ENCODE results near the gene CHST3. TPM values are rescaled to one million over a fixed set of nuclear protein-coding genes. Genes with fewer than 3 reads are reported as not detected.

CHST3 gene
- total RNA-seq, 4 donors from 2014 or later, result 24.1 to 43.0 (median 38.7) TPM

DNA sequence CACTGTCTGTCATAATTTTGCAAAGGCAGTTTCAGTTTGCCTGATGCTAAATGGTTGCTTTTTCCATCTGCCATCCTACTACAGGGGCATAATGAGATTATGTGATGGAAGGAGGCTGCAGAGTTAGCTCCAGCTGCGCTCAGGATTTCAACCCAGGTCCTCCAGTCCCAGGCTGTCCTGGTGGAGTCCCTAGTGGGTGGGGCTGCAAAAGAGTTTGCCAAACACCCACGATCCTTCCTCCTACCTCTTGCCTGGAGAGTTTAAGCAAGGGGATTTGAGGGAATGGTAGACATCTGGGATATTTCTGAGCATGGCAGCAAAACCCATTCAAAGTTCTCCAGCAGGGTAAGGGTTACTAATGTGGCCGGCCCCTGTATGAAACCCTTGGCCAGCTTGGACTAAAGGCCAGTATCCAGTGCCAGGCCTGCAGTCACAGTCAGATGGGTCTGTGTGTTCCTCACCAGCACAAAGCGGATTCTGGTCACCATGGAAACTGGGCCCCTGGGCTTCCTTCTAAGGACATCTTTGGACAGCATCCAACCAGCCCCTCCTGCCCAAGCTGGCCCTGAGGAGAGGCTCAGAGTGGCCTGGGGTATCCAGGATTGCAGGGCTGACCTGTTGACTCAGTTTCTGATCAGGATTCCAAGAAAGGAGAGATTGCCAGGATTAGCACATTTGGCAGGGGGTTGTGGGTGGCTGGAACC is 42.7 kb upstream of the CHST3 start:
- WGBS, result 50% methylated on average over 2 of the region's 4 CpGs
- no peak overlapping the region for H3K27ac ChIP-seq (replicated peaks in 1 of 4)
- TF ChIP-seq POLR2A (IDR thresholded peaks at IDR 0.05; ENCODE audit: low read depth), result no peak
- no peak for TF ChIP-seq POLR2AphosphoS5 (IDR thresholded peaks at IDR 0.05)
- TF ChIP-seq, protein P1, sequence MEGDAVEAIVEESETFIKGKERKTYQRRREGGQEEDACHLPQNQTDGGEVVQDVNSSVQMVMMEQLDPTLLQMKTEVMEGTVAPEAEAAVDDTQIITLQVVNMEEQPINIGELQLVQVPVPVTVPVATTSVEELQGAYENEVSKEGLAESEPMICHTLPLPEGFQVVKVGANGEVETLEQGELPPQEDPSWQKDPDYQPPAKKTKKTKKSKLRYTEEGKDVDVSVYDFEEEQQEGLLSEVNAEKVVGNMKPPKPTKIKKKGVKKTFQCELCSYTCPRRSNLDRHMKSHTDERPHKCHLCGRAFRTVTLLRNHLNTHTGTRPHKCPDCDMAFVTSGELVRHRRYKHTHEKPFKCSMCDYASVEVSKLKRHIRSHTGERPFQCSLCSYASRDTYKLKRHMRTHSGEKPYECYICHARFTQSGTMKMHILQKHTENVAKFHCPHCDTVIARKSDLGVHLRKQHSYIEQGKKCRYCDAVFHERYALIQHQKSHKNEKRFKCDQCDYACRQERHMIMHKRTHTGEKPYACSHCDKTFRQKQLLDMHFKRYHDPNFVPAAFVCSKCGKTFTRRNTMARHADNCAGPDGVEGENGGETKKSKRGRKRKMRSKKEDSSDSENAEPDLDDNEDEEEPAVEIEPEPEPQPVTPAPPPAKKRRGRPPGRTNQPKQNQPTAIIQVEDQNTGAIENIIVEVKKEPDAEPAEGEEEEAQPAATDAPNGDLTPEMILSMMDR (IDR thresholded peaks at IDR 0.05), result no peak
- no peak for TF ChIP-seq EP300 (IDR thresholded peaks at IDR 0.05)
- no peak overlapping the region for H3K4me3 ChIP-seq
- no peak for DNase-seq (ENCODE audit: extremely low spot score)
- H3K36me3 ChIP-seq, result no peaks in the 10 kb centered on the region
- H3K9me3 ChIP-seq, result no peaks in the 10 kb centered on the region
- no peaks in the 10 kb centered on the region for H3K27me3 ChIP-seq
- intact Hi-C loops (cut with DNase I), result no loop called here
- peaks cover 5 to 22% (median 18%) of the 10 kb centered on the region in 4 donors for H3K4me1 ChIP-seq

DNA sequence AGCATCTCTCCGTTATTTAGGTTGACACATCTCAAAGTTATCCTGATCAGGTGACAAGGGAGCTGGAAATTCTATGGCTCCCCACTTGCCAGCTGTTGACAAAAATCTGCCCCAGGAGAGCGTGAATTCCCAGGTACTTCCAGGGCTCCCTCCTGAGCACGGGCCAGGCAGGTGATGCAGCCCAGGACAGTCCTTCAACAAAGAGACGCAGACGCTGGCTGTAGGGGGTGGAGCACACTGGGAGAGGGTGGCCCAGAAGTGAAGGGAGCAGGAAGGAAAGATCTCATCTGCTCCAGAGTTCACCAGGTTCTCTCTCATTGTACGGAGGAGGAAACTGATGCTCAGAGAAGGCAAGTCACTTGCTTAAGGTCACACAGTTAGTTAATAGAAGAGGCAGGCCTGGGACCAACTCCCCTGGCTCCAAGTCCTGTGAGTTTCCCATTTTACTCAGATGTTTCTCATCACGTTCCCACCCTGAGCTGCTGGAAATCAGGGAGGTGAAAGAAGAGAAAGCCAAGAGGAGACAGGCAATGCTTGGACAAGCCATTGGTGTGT is 41.0 kb upstream of the CHST3 start:
- no peaks in the 10 kb centered on the region for H3K9me3 ChIP-seq
- H3K4me3 ChIP-seq, result no peak overlapping the region
- H3K27ac ChIP-seq (replicated peaks in 1 of 4), result peak overlapping the region in 2 of 4 donors; percentile 18 to 52
- 77% methylated on average over 7 of the region's 7 CpGs for WGBS
- peaks cover 5 to 22% (median 18%) of the 10 kb centered on the region in 4 donors for H3K4me1 ChIP-seq
- no peaks in the 10 kb centered on the region for H3K36me3 ChIP-seq
- intact Hi-C loops (cut with DNase I), result no loop called here
- H3K27me3 ChIP-seq, result no peaks in the 10 kb centered on the region
- TF ChIP-seq, protein P1 (IDR thresholded peaks at IDR 0.05), result no peak
- TF ChIP-seq POLR2A (IDR thresholded peaks at IDR 0.05; ENCODE audit: low read depth) (no peak), POLR2AphosphoS5 (IDR thresholded peaks at IDR 0.05) (no peak), EP300 (IDR thresholded peaks at IDR 0.05) (no peak)
- DNase-seq (ENCODE audit: extremely low spot score), result no peak

DNA sequence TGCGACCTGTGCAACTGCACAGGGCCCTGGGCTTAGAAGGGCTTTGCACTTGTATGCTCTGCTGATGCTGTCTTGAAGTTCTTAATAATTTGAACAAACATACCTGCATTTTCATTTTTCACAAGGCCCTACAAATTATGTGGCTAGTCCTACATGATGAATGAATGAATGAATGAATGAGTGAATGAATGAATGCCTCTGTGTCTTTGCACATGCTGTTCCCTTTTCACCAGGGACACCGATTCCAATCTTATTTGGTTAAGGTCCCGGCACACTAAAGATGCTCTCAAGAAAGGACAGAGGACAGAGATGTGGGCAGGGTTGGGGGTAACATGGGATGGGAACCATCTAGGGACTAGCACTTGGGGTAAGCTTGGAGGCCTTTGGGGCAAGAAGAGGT is 39.4 kb upstream of the CHST3 start:
- no peaks in the 10 kb centered on the region for H3K27me3 ChIP-seq
- 93% methylated on average over 3 of the region's 3 CpGs for WGBS
- TF ChIP-seq, protein P1 (IDR thresholded peaks at IDR 0.05), result no peak
- TF ChIP-seq EP300 (IDR thresholded peaks at IDR 0.05) (no peak), POLR2AphosphoS5 (IDR thresholded peaks at IDR 0.05) (no peak), POLR2A (IDR thresholded peaks at IDR 0.05; ENCODE audit: low read depth) (no peak)
- no peaks in the 10 kb centered on the region for H3K9me3 ChIP-seq
- no peak for DNase-seq (ENCODE audit: extremely low spot score)
- H3K4me1 ChIP-seq, result peaks cover 5 to 22% (median 18%) of the 10 kb centered on the region in 4 donors
- no peak overlapping the region for H3K4me3 ChIP-seq
- H3K36me3 ChIP-seq, result no peaks in the 10 kb centered on the region
- no peak overlapping the region for H3K27ac ChIP-seq (replicated peaks in 1 of 4)
- intact Hi-C loops (cut with DNase I), result no loop called here

DNA sequence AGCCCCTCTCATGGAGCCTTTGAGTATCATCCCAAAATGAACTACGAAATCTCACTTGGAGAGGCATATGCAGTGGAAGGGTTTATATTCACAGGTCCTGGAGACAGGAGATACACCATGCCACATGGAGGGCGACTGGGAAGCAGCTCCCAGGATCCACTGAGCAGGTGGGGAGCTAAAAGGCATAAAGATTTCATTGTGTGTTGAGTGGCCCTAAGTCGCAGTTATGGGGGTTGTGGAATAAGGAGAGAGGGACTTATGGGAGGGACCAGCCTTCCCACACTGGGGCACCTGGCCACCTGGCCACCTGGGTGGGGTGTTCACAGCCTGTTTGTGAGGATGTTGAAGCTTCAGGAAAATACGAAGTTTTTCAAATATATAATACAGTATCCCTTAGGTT is 37.0 kb upstream of the CHST3 start:
- WGBS, result 90% methylated on average over 4 of the region's 4 CpGs
- DNase-seq (ENCODE audit: extremely low spot score), result no peak
- H3K9me3 ChIP-seq, result no peaks in the 10 kb centered on the region
- H3K27me3 ChIP-seq, result no peaks in the 10 kb centered on the region
- intact Hi-C loops (cut with DNase I), result no loop called here
- TF ChIP-seq EP300 (IDR thresholded peaks at IDR 0.05) (no peak), POLR2A (IDR thresholded peaks at IDR 0.05; ENCODE audit: low read depth) (no peak), POLR2AphosphoS5 (IDR thresholded peaks at IDR 0.05) (no peak)
- TF ChIP-seq, protein P1 (IDR thresholded peaks at IDR 0.05), result no peak
- no peaks in the 10 kb centered on the region for H3K36me3 ChIP-seq
- no peak overlapping the region for H3K4me3 ChIP-seq
- H3K27ac ChIP-seq (replicated peaks in 1 of 4), result no peak overlapping the region
- H3K4me1 ChIP-seq, result peaks cover 0 to 3% (median 1%) of the 10 kb centered on the region in 4 donors
